Stimulated activated CD4-positive, alpha-beta T cell treated with anti-CD3 and anti-CD28 coated beads, Interleukin-2, amount 100 ng/mL, for 4 hours (primary cell): Measurements from ENCODE around the gene RIPPLY3.
A peak's percentile ranks its signal among the peaks of the same experiment; 100 is the strongest.

Experiments used
- DNase-seq: peaks from one replicate; pipeline ENCODE4 v3.0.0-alpha.2; 2020; ENCODE audit warnings: low read depth

Gene RIPPLY3, protein sequence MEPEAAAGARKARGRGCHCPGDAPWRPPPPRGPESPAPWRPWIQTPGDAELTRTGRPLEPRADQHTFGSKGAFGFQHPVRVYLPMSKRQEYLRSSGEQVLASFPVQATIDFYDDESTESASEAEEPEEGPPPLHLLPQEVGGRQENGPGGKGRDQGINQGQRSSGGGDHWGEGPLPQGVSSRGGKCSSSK

DNA sequence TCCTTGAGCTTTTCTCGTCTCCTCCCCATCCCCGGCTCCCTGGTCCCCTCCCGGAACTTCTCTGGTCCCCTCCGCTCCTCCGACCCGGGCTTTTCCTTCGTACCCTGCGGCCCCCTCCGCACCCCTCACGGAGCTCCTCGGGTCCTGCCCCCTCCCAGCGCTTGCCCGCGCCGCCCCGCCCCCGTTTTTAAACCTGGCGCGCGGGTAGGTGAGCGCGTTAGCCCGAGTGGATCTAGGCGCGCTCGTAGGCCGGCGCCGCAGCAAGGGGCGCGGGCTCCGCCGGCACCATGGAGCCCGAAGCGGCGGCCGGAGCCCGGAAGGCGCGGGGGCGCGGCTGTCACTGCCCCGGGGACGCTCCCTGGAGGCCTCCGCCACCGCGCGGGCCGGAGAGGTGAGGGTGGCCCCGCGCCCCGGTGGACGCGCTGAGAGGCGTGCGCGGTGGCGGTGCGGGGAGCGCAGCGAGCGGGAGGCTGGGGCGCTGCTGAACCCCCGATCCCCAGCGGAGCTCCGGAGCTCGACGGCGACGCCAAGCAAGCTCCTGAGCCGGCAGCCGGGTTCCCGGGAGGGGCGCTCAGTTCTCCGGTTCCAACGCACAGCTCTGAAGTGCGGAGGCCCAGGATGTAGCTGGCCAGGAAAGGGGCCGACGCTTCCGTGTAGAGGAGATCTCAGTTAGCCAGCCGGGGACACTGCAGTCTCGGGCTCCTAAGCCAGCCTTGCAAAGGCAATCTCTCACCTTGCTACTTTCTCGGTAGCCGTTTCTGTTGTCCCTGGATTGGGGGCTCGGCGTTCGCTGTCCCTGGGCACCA is at the start of gene RIPPLY3:
TSS of gene RIPPLY3 (plus strand) at position 217 of the 806 bp plus-strand sequence. CDS start at position 288, 71 bp downstream.
- DNase-seq: no peak

DNA sequence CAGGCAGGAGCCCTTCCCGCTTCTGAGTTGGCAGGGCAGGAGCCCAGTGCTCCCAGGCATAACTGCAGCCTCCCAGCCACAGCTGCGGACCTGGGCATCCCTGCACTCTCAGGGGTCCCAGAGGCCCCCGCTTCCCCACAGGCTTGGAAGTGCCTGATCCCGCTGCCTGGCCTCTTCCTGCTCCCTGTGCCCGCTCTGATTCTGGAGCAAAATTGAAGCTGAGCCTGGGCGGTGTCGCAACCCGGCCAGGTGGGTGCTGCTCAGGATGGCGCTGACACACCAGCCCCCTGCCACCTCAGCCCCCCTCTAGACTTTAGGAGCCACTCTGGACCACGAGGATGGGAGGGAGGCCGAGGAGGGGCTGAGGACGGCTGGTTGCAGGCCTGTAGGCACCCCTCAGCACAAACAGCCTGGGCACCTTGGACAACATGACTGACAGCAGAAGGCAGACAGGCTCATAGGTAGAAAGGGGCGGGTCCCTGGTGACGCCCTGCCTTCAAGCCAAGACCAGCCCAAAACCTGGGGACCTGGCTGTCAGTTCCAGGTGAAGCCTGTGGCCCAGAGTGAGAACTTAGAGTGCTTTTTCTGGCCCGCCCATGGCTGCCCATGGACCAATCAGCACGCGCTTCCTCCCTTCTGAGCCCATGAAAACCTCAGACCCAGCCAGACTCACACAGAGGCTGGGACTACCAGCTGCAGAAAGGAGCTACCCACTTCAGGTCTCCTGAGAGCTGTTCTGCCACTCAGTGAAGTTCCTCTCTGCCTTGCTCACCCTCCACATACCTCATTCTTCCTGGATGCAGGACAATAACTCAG is 47.3 kb upstream of the RIPPLY3 start:
- no peak for DNase-seq

DNA sequence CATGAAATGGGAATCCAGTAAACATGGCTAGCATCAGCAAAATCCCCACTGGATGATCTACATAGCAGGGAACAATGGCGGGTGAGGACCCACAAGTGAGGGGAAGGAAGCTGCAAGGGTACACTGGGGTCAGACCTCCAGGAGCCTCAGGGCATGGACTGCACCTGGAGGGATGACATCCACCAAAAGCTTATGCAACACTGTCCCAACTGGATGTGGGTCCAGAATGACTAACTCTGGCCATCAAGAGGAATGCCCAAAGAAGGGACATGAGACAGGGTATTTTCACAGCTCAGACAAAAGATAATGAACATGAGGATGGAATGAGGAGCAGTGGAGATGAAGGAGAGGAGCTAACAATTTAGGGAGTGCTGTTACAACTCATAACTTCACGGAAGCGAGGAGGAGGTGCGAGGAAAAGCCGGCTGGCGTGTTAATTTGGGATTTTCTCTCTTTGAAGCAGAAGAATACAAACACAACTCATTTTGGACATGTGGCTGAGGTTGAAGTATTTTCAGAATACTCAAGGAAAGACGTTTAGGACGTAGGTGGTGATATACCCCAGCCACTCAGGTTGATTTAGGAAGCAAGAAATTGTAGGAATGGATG is 45.7 kb upstream of the RIPPLY3 start:
- no peak for DNase-seq

DNA sequence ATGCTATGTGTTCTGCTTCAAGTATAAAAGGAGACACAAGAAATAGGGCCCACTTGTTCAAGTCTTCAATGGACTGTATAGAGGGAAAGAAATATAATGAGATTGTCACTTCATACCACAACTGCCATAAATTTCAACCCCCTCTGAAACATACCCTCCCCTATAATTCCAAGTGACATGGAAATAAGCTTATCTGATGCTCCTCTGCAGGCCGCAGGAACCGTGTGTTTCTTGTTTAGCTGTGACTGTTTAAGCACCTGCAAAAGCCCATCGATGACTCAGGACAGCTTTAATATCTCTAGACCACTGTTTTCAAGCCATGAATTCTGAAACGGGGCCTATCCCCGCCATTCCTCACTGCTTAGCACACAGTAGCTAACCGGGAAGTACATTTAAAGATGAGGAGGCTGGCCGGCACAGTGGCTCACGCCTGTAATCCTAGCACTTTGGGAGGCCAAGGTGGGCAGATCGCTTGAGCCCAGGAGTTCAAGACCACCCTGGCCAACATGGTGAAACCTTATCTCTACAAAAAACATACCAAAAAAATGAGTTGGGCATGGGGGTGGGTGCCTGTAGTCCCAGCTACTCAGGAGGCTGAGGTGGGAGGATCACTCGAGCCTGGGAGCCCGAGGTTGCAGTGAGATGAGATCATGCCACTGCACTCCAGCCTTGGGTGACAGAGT is 44.3 kb upstream of the RIPPLY3 start:
- no peak for DNase-seq

DNA sequence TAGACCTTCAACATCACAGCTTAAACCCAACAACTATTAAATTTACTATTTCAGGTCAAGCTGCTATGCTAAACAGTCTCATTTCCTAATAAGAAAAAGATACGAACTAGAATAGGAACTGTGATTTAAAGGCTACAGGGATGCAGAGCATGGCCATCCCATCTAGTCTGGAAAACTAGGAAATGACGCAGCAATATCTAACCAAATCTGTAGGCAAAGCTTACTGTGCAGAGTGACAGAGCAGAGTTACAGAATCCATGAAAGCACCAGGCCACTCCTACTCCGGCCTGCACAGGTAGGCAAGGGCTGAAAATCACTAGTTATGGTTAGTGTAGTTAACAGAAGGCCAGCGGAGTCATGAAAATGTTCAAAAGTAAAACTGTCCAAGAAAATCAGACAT is 42.1 kb upstream of the RIPPLY3 start:
- DNase-seq: no peak

DNA sequence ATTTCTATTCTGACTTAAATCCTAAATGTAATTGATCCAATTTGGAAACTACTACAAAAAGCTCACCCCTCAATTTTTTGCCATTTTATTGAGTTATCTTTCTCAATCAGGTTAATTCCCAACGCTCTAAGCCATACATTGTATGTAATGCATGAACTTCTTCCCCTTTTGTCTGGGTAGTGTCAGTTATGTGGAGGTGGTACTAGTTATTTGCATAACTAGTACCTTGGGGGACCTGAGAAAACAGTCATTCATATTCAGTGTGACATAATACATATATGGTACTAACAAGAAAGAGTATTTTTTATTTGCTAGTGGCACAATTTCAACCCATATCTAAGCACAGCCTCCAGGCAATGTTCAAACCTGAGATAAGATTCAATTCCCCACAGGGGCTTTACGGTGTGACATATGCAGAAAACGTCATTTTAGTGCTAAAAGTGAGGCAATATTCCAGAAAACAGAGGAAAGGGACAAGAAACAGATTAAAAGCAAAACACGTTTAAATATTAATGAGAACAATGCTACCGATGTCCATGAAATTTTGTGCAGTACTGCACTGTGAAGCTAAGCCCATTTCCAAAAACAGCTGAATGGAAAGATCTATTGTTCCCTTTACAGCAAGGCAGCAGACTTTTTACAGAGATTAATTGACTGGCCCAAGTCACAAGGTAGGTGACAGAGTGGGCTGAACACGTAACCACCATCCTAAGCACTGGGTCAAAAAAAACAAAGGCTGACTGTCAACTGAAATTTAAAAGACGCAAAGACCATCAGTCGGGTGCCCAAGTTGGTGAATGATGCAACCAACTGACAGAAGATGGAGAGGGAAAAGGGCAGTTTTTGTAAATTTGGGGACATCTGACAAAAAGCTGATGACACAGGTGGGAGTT is 41.4 kb upstream of the RIPPLY3 start:
- no peak for DNase-seq

DNA sequence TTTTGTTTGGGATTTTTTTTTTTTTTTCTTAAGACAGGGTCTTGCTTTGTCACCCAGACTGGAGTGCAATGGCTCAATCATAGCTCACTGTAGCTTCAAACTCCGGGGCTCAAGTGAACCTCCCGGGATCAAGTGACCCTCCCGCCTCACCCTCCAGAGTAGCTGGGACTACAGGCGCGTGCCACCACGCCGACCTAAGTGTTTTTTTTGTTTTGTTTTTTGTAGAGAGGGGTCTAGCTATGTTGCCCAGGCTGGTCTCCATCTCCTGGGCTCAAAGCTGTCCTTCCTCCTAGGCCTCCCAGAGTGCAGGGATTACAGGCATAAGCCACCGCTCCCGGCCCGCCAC is 40.8 kb upstream of the RIPPLY3 start:
- DNase-seq: no peak

DNA sequence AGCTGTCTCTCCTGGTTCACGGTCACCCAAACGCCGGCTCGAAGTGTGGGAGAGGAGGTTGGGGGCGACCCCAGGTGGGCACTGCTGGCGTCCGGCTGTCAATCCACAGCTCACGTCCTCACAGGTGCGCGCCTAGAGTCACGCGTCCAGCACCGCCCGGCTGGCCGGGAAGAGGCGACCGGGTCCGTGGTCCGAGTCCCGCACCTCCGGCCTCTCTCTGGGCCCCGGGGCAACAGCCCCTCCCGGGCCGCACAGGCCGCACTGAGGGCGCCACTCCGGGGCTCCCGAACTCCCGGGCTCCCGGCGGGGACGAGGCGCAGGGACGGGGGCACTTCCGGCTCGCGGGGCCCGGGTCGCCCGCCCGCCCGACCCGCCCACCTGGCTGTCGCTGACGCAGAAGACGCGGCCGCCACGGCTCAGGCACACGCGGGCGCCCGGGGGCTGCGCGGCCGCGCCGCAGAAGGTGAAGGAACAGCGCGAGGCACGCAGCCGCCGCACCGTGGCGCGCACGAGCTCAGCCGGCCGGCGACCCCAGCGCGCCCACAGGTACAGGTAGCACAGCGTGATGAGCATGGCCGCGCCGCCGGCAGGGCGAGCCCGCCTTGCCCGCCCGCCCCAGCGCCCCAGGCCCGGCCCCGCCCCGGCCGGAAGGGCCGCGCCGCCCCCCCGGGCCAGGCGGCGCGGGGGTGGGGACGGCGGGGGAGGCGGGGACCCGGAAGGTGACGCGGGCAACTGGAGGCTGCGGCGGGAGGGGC is 40.3 kb upstream of the RIPPLY3 start, which contains the start of gene HLCS:
TSS of gene HLCS (minus strand) at position 604 of the 755 bp plus-strand sequence. CDS start at position 573, 31 bp downstream.
- DNase-seq: peak; percentile 64

DNA sequence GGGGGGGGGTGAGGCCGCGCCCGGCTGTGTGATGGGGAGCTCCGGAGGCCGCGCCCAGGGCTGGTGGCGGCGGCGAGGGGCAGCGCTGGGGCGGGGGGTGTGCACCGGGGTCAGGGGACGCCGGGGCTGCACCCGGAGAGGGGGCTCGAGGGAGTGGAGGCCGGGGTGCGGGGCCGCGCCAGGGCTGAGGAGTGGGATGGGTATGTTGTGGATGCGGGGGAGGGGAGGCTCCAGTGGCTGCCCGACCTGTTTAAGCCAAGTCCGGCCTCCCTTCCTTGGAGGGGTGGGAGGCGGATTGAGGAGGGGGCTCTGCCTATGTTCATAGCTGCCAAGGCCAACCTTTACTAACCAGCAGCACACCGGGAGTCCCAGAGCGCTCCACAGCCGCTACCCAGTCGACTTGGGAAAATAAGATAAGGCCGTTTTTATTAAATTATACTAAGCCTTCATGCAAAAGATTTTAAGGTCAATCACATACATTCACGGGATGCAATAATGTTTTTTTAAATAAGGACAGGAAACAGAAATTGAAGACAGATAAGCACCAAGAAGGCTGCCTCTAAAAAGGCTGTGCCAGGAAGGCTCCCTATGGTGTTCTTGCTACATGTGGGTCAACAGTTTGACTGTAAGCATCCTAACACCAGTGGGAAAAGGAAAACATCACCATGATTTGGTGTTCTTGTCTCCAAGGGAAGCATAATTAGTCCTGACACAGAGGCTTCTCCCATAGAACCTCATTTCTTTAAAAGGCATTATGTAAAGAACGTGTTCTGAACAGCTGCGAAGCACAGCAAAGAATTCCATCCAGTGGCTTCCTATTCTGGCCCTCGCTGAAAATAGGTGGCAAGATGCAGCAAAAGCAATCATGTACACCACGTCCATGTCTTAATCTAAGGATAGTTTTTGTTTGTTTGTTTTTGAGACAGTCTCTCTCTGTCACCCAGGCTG is 39.4 kb upstream of the RIPPLY3 start:
- no peak for DNase-seq

DNA sequence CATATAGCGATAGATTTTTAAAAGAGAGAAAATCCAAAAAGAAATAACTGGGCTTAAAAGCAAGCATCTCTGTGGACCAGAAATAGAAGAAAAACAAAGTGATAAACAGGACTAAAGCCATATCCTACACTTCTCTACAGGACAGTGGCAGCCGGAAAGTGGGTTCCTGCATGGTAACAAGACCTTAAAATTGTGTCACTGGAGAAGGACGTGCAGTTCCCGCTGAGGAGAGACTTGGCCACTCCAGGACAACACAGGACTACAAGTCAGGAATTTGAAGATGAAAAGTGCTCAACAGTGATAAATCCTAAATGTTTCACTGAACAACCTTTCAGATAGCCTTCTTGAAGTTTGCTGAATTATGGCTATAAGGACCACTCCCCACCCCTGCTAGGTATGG is 38.1 kb upstream of the RIPPLY3 start:
- no peak for DNase-seq

DNA sequence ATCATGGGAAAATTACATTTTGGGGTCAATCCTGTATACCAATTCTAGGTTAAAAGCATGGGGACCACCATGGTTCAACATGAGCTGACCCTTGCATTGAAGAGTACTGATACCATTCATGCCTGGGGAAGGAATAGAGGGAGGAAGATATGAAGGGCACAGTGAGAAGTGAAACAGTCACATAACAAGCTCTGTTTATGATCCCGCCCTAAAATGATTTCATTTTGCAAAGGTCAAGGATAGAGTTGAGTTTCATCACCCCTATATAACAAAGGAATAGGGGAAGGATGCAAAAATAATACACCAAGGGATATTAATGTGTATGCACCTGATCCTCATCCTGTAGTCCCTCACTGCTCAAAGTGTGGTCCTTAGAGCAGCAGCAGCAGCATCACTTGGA is 37.5 kb upstream of the RIPPLY3 start:
- DNase-seq: no peak

DNA sequence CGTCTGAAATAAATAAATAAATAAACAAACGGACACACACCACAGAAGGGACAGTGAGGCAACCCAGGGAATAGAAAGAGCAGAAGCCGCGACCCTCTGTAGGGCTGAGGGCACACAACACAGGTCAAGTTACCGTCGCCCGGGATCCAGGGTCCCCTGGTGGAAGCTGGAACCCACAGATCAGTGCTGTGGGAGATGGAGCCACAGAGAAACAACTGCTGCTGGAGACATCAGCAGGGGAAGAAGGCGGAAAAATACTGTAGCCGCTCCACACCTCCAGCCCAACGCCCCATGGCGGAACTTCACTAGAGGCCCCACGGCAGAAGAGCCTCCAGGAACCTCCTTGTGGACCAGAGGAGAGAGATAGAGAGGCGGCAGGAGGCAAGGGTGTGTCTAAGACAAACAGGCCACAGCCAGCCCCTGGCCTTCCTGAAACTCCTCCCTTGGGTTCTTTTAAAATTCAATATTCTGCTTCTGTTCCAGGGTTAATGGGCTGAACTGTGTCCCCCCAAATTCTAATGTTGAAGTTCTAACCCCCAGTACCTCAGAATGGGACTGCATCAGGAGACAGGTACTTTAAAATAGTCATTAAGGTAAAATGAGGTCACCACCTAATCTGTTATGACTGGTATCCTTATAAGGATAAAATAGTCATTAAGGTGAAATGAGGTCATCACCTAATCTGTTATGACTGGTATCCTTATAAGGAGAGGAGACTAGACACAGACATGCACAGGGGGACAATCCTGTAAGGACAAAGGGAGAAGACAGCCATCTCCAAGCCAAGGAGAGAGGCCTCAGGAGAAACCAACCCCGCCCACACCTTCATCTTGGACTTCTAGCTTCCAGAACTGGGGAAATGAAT is 32.3 kb upstream of the RIPPLY3 start:
- no peak for DNase-seq

DNA sequence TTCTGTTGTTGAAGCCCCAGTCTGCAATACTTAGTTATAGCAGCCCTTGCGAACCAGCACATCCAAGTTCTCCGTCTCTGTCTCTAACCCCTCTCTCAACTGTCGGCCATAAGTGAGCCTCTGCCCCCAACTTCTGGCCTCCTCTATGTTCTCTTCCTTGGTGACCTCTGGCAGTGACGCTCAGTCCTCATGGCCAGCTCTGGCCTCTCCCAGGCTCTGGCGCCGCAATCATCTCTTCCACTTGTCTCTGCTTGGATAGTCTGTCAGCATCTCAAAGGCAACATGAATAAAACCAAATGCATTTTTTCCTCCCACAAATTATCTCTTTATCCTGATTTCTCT is 31.7 kb upstream of the RIPPLY3 start:
- no peak for DNase-seq

DNA sequence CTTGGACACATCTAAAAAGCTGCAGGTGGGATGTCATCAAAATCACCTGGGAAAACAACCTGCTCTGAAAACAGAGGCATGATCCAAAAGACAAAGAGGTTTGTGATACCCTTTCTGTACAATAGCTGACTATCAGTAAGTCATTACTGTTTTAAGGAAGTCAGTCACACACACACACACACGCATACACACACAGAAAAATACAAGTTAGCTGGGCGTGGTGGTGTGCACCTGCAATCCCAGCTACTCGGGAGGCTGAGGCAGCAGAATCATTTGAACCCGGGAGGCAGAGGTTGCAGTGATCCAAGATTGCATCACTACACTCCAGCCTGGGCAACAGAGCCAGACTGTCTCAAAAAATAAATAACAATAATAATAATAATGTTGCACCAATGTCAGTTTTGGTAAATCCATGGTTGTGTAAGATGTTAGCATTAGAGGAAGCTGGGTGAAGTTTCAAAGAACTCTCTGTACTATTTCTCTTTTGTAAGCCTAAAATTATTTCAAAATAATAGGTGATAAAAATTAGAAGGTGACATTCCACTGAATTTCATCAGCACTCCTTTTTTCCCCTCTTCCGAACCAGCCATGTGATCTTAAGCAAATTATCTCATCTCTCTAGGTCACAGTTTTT is 30.2 kb upstream of the RIPPLY3 start:
- no peak for DNase-seq

DNA sequence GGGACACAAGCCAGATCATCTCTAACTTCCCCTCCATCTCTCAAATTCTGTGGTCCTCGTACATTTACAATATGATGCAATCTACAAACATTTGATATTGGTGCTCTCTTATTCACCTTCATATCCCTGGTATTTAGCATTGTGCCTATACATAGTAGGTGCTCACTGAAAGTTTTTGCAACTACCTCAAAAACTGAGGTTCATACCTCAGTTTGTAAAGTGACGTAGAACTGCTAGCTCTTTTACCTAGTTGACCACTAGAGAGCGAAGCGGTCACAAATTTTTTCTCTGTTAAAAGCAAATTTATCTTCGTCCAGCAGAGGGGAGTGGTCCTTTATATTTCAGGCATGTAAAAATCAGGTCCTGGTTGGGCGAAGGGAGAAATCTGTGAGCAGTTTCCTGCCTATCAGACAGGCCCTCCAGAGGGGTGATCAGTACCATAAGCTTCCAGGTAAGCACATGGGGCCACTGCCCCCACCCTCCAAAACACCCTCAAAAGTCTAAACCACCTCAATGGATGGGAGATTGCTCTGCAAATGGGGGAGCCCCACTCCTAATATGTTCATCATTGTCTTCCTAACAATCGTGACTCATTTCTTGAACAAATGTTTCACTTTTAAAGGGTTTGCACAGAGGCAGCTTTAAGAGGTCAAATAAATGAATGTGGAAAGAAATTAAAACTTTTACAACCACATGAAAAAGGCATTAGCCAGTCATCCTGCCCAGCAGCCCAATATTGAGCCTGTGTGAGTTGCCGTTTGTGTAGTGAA is 29.4 kb upstream of the RIPPLY3 start:
- DNase-seq: no peak

DNA sequence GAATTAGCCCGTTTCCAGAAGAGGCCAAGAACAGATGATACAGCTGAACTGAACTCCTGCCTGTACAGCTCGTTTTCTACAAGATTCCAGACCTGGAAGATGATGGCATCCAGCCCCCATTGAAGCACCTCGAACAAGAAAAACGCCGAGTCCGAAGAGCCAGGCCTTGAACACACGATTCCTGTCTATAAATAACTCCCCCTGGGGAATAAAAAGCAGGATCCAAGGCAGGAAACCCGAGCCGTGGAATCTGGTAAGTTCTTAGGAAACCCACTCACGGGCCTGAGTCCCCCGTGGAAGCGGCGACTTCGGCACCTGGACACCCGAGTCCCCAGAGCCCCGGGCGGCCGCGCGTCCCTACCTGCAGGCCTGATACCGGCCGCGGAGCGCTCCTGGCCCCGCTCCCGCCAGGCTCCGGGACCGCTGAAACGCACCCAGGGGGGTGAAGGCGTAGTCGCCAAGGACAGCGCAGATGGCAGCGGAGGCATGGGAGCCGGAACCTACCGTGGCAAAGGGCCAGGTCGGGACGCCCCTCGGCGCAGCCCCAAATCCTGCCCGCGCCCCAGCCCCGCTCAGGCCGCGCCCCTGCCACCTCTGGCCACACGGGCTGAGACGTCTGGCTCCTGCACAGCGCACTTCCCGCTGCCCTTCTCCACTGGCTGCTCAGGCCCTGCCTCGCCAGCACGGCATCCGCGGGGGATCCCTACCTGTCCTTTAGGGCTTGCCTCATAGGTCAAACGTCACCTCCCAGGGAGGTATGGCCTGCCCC is 26.0 kb upstream of the RIPPLY3 start:
- DNase-seq: no peak
